Spleen (tissue), 7 donors: ENCODE results near the gene ST6GALNAC5.

Source experiments
- CTCF ChIP-seq, 11 experiments: fragments of 200-600 bp in 7 of 11; fragments of 450-650 bp in 4 of 11; sonication (generic) in 4 of 11; IDR thresholded peaks in 8 of 11; conservative IDR thresholded peaks in 3 of 11; 1 replicate in 7 of 11; 2 replicates in 4 of 11; pipeline versions ENCODE4 v1.4.0 to v1.8.0; 2016 to 2021; ENCODE audit warnings: antibody characterized with exemption in 11 of 11, inconsistent platforms in 4 of 11, mild to moderate bottlenecking in 1 of 11
- POLR2A ChIP-seq, 3 donors: fragments of 450-650 bp; IDR thresholded peaks; one replicate each; pipeline ENCODE4 v1.5.1; 2017; ENCODE audit warnings: antibody characterized with exemption in 3 of 3, mild to moderate bottlenecking in 1 of 3
- POLR2AphosphoS5 ChIP-seq, 3 donors: sonication (generic); formaldehyde crosslinking; IDR thresholded peaks; one replicate each; pipeline ENCODE4 v1.5.1; 2017; ENCODE audit warnings: antibody characterized with exemption in 3 of 3
- donor health status: DM: no; HTN: no; CAD: no; lungs with moderate emphysema.
- donor health status: DM: no; HTN: no; CAD: no.
- donor health status: DM: no; HTN: no; CAD: no.

DNA sequence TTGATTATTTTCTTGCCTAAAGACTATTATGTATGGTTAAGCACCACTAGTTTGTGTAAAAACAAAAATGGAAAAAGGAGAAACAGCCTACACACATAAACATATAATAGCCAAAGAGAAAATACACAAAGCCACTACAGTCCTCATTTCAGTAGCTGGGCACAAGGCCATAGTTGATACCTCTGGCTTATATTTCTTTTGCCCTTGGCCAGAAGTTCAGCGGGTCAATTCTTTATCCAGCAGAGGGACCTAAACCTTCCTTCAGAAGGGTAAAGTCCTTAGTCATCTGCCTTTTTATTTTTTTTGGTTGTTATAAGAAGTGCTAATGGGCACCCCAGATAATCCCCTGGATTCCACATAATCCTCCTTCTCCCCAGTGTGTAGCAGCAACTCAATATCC, 217.8 kb downstream of the ST6GALNAC5 start:
- no peak for TF ChIP-seq CTCF (IDR thresholded peaks at IDR 0.05 in 8 of 11, conservative IDR thresholded peaks at IDR 0.05 in 3 of 11)
- TF ChIP-seq POLR2AphosphoS5 (IDR thresholded peaks at IDR 0.05), result no peak
- TF ChIP-seq POLR2A (IDR thresholded peaks at IDR 0.05), result no peak
